ENCODE results near the gene MYBPC2.

- TF ChIP-seq TSHZ2 (CRISPR knock-in tag; IDR thresholded peaks at IDR 0.05), result 0 out of 2 replicates have a peak, but pooled peaks have one; percentile 51
- TF ChIP-seq POU6F1 (CRISPR knock-in tag; IDR thresholded peaks at IDR 0.05; ENCODE audit: borderline replicate concordance, low read depth), result no peak
- no peak for TF ChIP-seq ARNTL (CRISPR knock-in tag; IDR thresholded peaks at IDR 0.05; ENCODE audit: borderline replicate concordance, low read depth)
- TF ChIP-seq TOX (CRISPR knock-in tag; IDR thresholded peaks at IDR 0.05; ENCODE audit: borderline replicate concordance), result no peak
- no peak for TF ChIP-seq ZC3H10 (CRISPR knock-in tag; IDR thresholded peaks at IDR 0.05)
- no peak for TF ChIP-seq OSR1 (CRISPR knock-in tag; IDR thresholded peaks at IDR 0.05)
- no peak for TF ChIP-seq PPARA (CRISPR knock-in tag; IDR thresholded peaks at IDR 0.05; ENCODE audit: borderline replicate concordance)
- TF ChIP-seq BACH2 (CRISPR knock-in tag; IDR thresholded peaks at IDR 0.05; ENCODE audit: borderline replicate concordance), result no peak
- TF ChIP-seq PATZ1 (CRISPR knock-in tag; IDR thresholded peaks at IDR 0.05; ENCODE audit: borderline replicate concordance), result peak; percentile 45; the same call in 1 of the 2 replicates
Observed at GRCh38 chr19:50511069-50511822, 78.6 kb downstream of the MYBPC2 start, which contains the start of gene JOSD2.

All from SK-N-SH treated with all-trans-retinoic acid at 6 μM for 48 hours (cell line).